ENCODE data around the gene PAOX. TPM values are rescaled to one million over a fixed set of nuclear protein-coding genes. Genes with fewer than 3 reads are reported as not detected.

PAOX gene
- total and polyA plus RNA-seq, 9 of the 15 experiments (the other 6 are each of a cell fraction or from before 2014, with no cell fraction given) = 0.80 to 6.4 (median 2.6) TPM

- H3K4me2 ChIP-seq (ENCODE audit: insufficient read depth, low read length) = no peak overlapping the region
- H4K20me1 ChIP-seq (replicated peaks; ENCODE audit: control insufficient read depth, insufficient read depth, low read length) = no peaks in the 10 kb centered on the region
- H2AFZ ChIP-seq (ENCODE audit: low read depth, low read length) = no peak overlapping the region
- H3K4me1 ChIP-seq (replicated peaks in 1 of 2; ENCODE audit: control insufficient read depth in 2 of 2, insufficient read depth in 2 of 2, low read length in 2 of 2) = no peaks in the 10 kb centered on the region
- TF ChIP-seq EP300 (IDR thresholded peaks at IDR 0.05; ENCODE audit: low read length) = no peak
- TF ChIP-seq CBX3 (IDR thresholded peaks at IDR 0.05; ENCODE audit: borderline replicate concordance in 1 of 2, low read length in 2 of 2) = 0 out of 3 replicates have a peak, but pooled peaks of 1 of the 2 experiments have one; percentile 31
- TF ChIP-seq TRIM28 (IDR thresholded peaks at IDR 0.05) = peak; percentile 72; the same call in 1 of the 2 replicates
- TF ChIP-seq, protein P1, sequence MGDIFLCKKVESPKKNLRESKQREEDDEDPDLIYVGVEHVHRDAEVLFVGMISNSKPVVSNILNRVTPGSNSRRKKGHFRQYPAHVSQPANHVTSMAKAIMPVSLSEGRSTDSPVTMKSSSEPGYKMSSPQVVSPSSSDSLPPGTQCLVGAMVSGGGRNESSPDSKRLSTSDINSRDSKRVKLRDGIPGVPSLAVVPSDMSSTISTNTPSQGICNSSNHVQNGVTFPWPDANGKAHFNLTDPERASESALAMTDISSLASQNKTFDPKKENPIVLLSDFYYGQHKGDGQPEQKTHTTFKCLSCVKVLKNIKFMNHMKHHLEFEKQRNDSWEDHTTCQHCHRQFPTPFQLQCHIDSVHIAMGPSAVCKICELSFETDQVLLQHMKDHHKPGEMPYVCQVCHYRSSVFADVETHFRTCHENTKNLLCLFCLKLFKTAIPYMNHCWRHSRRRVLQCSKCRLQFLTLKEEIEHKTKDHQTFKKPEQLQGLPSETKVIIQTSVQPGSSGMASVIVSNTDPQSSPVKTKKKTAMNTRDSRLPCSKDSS (IDR thresholded peaks at IDR 0.05; ENCODE audit: low read depth, partially characterized antibody) = peak; percentile 66
- no peaks in the 10 kb centered on the region for H3K9me1 ChIP-seq (ENCODE audit: control insufficient read depth, insufficient read depth, low read length)
- POLR2A ChIA-PET = interaction anchor here (0.7 kb wide), 1 partner anchor 30 kb away, joined by 3 read pairs; no protein-coding TSS in a partner anchor
- H3K9me3 ChIP-seq (replicated peaks; ENCODE audit: control insufficient read depth, insufficient read depth, low read depth, low read length) = peaks cover 7% of the 10 kb centered on the region; the same call in 1 of the 2 replicates
- H3K9ac ChIP-seq (ENCODE audit: insufficient read depth in 1 of 2, low read depth in 2 of 2, low read length in 2 of 2) = no peak overlapping the region
- intact Hi-C loops (cut with micrococcal nuclease) (no loop called here), in situ Hi-C loops (cut with MboI) (no loop called here)
- no peak overlapping the region for H3K4me3 ChIP-seq
- ATAC-seq (no peak), DNase-seq (ENCODE audit: extremely low read depth in 1 of 4, low spot score in 3 of 4) (no peak), FAIRE-seq (no peak)
- H3K27ac ChIP-seq (ENCODE audit: extremely low read depth, low read depth, low read length) = no peak overlapping the region
- H3K27me3 ChIP-seq (ENCODE audit: control insufficient read depth in 2 of 2, insufficient read depth in 2 of 2, low read length in 2 of 2) = no peaks in the 10 kb centered on the region
- CTCF ChIA-PET (ENCODE audit: low intra/inter-chr PET ratio) = no interaction called here
- 95% methylated on average over 7 of the region's 7 CpGs for WGBS (ENCODE audit: insufficient coverage, low coverage, missing lambda C conversion rate)
- no TSS peak for BruUV-seq (replicated peaks)
- H3K36me3 ChIP-seq (ENCODE audit: control insufficient read depth, insufficient read depth, low read length) = peaks cover 45% of the 10 kb centered on the region; the same call in 1 of the 3 replicates
- H3K79me2 ChIP-seq (ENCODE audit: control insufficient read depth, insufficient read depth, low read length) = peaks cover 18% of the 10 kb centered on the region
Observed at GRCh38 chr10:133411523-133412380, 32.7 kb downstream of the PAOX start.

Measured in K562 (cell line).